ENCODE results near the gene PRDM16.

DNA sequence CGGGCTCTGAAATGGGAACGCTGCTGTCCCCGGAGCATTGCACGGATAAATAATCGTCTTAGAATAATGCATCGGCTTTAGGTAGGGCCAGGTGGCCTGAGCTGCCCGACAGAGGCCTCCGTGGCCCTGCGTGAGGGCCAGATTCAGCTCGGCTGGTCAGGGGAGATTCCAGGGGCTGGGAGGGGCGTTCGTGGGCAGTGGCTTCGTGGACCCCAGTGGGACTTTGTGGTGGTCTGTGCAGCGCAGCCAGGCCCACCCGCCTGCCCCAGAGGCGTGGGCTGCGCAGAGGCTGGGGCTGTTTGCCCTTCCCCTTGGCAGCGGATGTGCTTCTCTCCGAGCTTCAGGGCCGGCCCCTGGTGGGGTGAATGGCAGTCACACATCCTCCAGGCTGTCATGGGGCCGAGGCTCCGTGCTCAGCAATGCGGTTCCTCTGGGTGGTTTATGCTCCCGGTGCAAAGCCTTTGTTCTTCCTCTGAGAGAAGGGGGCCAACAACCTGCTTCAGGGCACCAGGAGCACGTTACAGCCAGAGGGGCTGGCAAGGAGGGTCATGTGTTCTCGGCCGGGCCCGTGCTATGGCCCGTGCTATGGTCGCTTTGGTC, 104.5 kb downstream of the PRDM16 start:
- TF ChIP-seq, protein P1, sequence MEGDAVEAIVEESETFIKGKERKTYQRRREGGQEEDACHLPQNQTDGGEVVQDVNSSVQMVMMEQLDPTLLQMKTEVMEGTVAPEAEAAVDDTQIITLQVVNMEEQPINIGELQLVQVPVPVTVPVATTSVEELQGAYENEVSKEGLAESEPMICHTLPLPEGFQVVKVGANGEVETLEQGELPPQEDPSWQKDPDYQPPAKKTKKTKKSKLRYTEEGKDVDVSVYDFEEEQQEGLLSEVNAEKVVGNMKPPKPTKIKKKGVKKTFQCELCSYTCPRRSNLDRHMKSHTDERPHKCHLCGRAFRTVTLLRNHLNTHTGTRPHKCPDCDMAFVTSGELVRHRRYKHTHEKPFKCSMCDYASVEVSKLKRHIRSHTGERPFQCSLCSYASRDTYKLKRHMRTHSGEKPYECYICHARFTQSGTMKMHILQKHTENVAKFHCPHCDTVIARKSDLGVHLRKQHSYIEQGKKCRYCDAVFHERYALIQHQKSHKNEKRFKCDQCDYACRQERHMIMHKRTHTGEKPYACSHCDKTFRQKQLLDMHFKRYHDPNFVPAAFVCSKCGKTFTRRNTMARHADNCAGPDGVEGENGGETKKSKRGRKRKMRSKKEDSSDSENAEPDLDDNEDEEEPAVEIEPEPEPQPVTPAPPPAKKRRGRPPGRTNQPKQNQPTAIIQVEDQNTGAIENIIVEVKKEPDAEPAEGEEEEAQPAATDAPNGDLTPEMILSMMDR (IDR thresholded peaks at IDR 0.05 in 2 of 3, conservative IDR thresholded peaks at IDR 0.05 in 1 of 3; ENCODE audit: borderline replicate concordance in 1 of 3, insufficient read depth in 1 of 3, low read depth in 2 of 3, low read length in 2 of 3), result no peak
- no peak for TF ChIP-seq JUND (IDR thresholded peaks at IDR 0.05)
- TF ChIP-seq, protein P2, sequence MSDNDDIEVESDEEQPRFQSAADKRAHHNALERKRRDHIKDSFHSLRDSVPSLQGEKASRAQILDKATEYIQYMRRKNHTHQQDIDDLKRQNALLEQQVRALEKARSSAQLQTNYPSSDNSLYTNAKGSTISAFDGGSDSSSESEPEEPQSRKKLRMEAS (IDR thresholded peaks at IDR 0.05), result no peak
- TF ChIP-seq POLR2A (IDR thresholded peaks at IDR 0.05; ENCODE audit: borderline replicate concordance, extremely low read depth, insufficient read depth, insufficient read length), result no peak
- TF ChIP-seq, protein P3, sequence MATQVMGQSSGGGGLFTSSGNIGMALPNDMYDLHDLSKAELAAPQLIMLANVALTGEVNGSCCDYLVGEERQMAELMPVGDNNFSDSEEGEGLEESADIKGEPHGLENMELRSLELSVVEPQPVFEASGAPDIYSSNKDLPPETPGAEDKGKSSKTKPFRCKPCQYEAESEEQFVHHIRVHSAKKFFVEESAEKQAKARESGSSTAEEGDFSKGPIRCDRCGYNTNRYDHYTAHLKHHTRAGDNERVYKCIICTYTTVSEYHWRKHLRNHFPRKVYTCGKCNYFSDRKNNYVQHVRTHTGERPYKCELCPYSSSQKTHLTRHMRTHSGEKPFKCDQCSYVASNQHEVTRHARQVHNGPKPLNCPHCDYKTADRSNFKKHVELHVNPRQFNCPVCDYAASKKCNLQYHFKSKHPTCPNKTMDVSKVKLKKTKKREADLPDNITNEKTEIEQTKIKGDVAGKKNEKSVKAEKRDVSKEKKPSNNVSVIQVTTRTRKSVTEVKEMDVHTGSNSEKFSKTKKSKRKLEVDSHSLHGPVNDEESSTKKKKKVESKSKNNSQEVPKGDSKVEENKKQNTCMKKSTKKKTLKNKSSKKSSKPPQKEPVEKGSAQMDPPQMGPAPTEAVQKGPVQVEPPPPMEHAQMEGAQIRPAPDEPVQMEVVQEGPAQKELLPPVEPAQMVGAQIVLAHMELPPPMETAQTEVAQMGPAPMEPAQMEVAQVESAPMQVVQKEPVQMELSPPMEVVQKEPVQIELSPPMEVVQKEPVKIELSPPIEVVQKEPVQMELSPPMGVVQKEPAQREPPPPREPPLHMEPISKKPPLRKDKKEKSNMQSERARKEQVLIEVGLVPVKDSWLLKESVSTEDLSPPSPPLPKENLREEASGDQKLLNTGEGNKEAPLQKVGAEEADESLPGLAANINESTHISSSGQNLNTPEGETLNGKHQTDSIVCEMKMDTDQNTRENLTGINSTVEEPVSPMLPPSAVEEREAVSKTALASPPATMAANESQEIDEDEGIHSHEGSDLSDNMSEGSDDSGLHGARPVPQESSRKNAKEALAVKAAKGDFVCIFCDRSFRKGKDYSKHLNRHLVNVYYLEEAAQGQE (IDR thresholded peaks at IDR 0.05; ENCODE audit: low read depth), result no peak
- TF ChIP-seq SP1 (IDR thresholded peaks at IDR 0.05; ENCODE audit: low read depth), result no peak
- TF ChIP-seq YY1 (IDR thresholded peaks at IDR 0.05; ENCODE audit: extremely low read depth, insufficient replicate concordance, low read depth, low read length), result no peak
- TF ChIP-seq, protein P4, sequence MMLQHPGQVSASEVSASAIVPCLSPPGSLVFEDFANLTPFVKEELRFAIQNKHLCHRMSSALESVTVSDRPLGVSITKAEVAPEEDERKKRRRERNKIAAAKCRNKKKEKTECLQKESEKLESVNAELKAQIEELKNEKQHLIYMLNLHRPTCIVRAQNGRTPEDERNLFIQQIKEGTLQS (IDR thresholded peaks at IDR 0.05), result no peak
